HCEC 1CT (cell line): ENCODE measurements around the gene UBE2G2.

Experiments
- DNase-seq: peaks from one replicate; pipeline ENCODE4 v3.0.0-alpha.2; 2017

The UBE2G2 gene

DNA sequence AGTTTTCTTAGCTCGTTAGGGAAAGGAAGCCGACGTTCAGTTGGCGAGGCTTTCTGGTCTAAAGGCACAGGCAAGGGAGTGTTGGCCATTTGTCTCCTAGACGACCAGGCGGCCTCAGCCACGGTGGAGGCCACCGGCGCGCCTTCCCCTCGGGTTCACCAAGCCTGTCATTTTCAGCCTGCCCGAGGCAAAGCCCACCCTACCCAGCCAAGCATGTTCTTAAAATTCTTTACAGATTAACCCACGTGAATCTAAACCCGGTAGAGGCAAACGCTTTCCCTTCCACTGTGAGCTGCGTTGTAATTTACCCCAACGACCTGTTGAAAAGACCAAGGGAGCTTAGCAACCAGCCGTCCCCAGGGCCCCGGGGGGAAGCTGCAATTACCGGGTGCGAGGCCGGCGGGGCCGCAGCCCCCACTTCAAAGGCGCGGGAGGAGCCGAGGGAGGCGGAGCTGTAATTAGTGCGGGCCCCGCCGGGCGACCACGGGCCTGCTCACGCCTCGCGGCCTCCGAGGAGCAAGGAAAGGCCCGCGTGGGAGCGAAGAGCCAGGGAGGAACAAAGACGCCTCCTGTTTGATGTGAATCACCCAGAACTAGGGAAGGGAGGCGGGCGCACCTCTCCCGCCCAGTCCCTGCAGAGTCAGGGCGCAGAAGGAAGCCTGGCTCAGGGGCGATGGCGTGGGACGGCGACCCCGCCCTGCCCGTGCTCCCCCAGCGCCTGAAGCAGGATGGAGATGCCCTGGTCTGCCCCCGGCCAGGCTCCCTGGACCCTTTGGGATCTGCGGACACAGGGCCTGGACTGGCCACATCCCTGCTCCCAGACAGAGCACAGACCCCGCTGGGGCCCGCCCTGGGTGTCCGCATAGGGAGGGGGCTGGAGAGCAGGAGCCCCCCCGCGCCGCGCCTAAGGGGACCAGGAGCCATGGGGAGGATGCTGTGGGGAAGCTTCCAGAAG lies 78.2 kb downstream of the UBE2G2 start:
- no peak for DNase-seq

DNA sequence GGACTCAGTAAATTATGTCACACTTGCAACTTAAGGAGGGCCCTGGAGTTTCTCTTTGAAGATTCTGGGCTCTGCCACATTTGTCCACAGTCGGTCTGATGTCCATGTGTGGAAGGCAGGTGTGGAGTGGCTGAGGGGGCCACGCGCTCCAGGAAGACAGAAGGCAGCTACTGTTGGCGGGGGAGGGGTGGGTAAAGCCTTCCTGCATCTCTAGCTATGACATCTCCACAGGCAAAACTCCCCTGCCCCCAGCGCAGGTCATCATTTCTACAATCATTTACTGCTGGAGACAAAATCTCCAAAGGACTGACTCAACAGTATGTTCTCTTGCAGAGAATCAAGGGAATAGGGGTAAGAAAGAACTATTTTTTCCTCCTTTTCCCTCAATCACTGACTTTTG lies 78.9 kb downstream of the UBE2G2 start:
- no peak for DNase-seq

DNA sequence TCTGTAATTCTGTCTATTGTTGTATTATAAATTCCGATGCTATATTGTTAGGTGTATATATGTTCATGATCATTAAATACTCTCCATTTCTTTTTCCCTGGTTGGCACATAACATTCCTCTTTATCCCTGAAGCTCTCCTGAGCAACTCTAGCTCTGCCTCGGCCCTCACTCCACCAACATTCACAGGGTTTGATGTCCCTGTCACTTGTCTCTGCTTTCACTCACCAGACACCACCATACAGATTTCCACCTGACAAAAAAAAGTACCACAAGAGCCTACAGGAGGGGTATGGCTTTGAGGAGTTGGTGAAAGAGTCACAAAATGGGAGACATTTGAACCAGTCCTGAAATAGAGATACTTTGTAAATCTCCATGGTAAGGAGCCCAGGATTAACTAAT lies 81.5 kb downstream of the UBE2G2 start:
- DNase-seq = no peak
